Colonic mucosa (tissue), 4 donors: Measurements from ENCODE around the gene ATP1B1. TPM values are rescaled to one million over a fixed set of nuclear protein-coding genes. Genes with fewer than 3 reads are reported as not detected.

Source experiments
- DNase-seq: peaks from one replicate; pipeline ENCODE4 v3.0.0-alpha.2; 2020
- H3K27ac ChIP-seq: fragments of 200-600 bp; one replicate; pipeline ENCODE4 v1.8.0; 2021
- H3K27me3 ChIP-seq: fragments of 200-600 bp; one replicate; pipeline ENCODE4 v1.8.0; 2021
- H3K36me3 ChIP-seq: fragments of 200-600 bp; one replicate; pipeline ENCODE4 v1.8.0; 2021
- H3K4me1 ChIP-seq: fragments of 200-600 bp; one replicate; pipeline ENCODE4 v1.8.0; 2021; ENCODE audit warnings: mild to moderate bottlenecking
- H3K4me3 ChIP-seq: fragments of 200-600 bp; one replicate; pipeline ENCODE4 v1.8.0; 2021
- H3K9ac ChIP-seq, 2 donors: one replicate each; pipeline ENCODE4 v1.7.0; 2013; ENCODE audit warnings: control low read depth in 2 of 2, low read depth in 2 of 2, low read length in 2 of 2
- H3K9me3 ChIP-seq: fragments of 200-600 bp; one replicate; pipeline ENCODE4 v1.8.0; 2021
- CTCF ChIP-seq: fragments of 200-600 bp; IDR thresholded peaks from one replicate; pipeline ENCODE4 v1.8.0; 2022; ENCODE audit warnings: antibody characterized with exemption, mild to moderate bottlenecking
- intact Hi-C: fragments of 100-400 bp; cut with DNase I; formaldehyde crosslinking; loops from one replicate; pipeline ENCODE4 v1.14.1; 2022
- total RNA-seq, 2 donors: library from RNA; stranded (reverse); fragmentation: NEBNext Ultra II Directional in 1 of 2; extraction: Animal tissue kit (Norgen Biotek cat#: 25700) in 1 of 2; gene quantifications; one replicate each; pipeline ENCODE4 v1.2.1, GENCODE V29; 2021
- donor health status: healthy.
- donor health status: DM: no; HTN: no; CAD: no.
- donor health status: DM: no; HTN: no; CAD: no.

The ATP1B1 gene
- total RNA-seq, 2 donors from 2014 or later: 378 to 678 TPM

- Histone ChIP-seq H3K9me3 (no peaks in the 10 kb centered on the region), H3K27me3 (no peaks in the 10 kb centered on the region), H3K36me3 (peaks cover 12% of the 10 kb centered on the region), H3K9ac (no peak overlapping the region), H3K27ac (no peak overlapping the region), H3K4me1 (no peaks in the 10 kb centered on the region), H3K4me3 (no peak overlapping the region)
- DNase-seq: no peak
- intact Hi-C loops: loop anchor here (10.0 kb wide), 1 partner anchor 493 kb away; no protein-coding TSS in a partner anchor
- no peak for TF ChIP-seq CTCF
Observed at GRCh38 chr1:169127305-169127704, 20.8 kb downstream of the ATP1B1 start.

GRCh38 chr1:169128562-169128961 lies 22.1 kb downstream of the ATP1B1 start:
- peaks cover 12% of the 10 kb centered on the region for H3K36me3 ChIP-seq
- no peak for DNase-seq
- H3K9me3 ChIP-seq: no peaks in the 10 kb centered on the region
- no peak overlapping the region for H3K4me3 ChIP-seq
- H3K4me1 ChIP-seq: no peaks in the 10 kb centered on the region
- no peak overlapping the region for H3K9ac ChIP-seq
- no peaks in the 10 kb centered on the region for H3K27me3 ChIP-seq
- no peak overlapping the region for H3K27ac ChIP-seq
- no peak for TF ChIP-seq CTCF
- intact Hi-C loops: loop anchor here (10.0 kb wide), 1 partner anchor 494 kb away; no protein-coding TSS in a partner anchor

GRCh38 chr1:169129109-169129784 lies 22.8 kb downstream of the ATP1B1 start:
- TF ChIP-seq CTCF: no peak
- no peaks in the 10 kb centered on the region for H3K4me1 ChIP-seq
- no peak for DNase-seq
- H3K4me3 ChIP-seq: no peak overlapping the region
- H3K9me3 ChIP-seq: no peaks in the 10 kb centered on the region
- intact Hi-C loops: loop anchor here (10.0 kb wide), 1 partner anchor 494 kb away; no protein-coding TSS in a partner anchor
- no peak overlapping the region for H3K27ac ChIP-seq
- no peaks in the 10 kb centered on the region for H3K27me3 ChIP-seq
- H3K9ac ChIP-seq: no peak overlapping the region
- peaks cover 12% of the 10 kb centered on the region for H3K36me3 ChIP-seq

GRCh38 chr1:169130683-169131082 lies 24.2 kb downstream of the ATP1B1 start:
- DNase-seq: no peak
- intact Hi-C loops: loop anchor here (10.0 kb wide), 1 partner anchor 516 kb away; no protein-coding TSS in a partner anchor
- H3K9ac ChIP-seq: no peak overlapping the region
- no peak overlapping the region for H3K4me3 ChIP-seq
- H3K4me1 ChIP-seq: no peaks in the 10 kb centered on the region
- H3K9me3 ChIP-seq: no peaks in the 10 kb centered on the region
- H3K36me3 ChIP-seq: no peaks in the 10 kb centered on the region
- H3K27me3 ChIP-seq: no peaks in the 10 kb centered on the region
- TF ChIP-seq CTCF: no peak
- no peak overlapping the region for H3K27ac ChIP-seq

- Histone ChIP-seq H3K27ac (no peak overlapping the region), H3K9me3 (no peaks in the 10 kb centered on the region), H3K9ac (no peak overlapping the region), H3K4me3 (no peak overlapping the region), H3K4me1 (no peaks in the 10 kb centered on the region), H3K36me3 (no peaks in the 10 kb centered on the region), H3K27me3 (no peaks in the 10 kb centered on the region)
- no peak for TF ChIP-seq CTCF
- DNase-seq: no peak
- intact Hi-C loops: loop anchor here (10.0 kb wide), 1 partner anchor 518 kb away; no protein-coding TSS in a partner anchor
Observed at GRCh38 chr1:169132512-169133227, 26.2 kb downstream of the ATP1B1 start.
